Spleen (tissue), 11 donors: ENCODE measurements around the gene SLC4A7. TPM values are rescaled to one million over a fixed set of nuclear protein-coding genes. Genes with fewer than 3 reads are reported as not detected.
"Not testable (repeated sequence)": the region's sequence is repeated elsewhere in the genome, so short reads cannot be mapped to it uniquely, and the experiment has no call there.

Source experiments
- DNase-seq: peaks from one replicate; pipeline ENCODE4 v3.0.0-alpha.2; 2020
- H3K27ac ChIP-seq, 8 donors: fragments of 200-600 bp; sonication (generic) in 7 of 8; 1 replicate in 4 of 8; 2 replicates in 4 of 8; pipeline versions ENCODE4 v1.5.0 to v1.8.0; 2016 to 2021; ENCODE audit warnings: inconsistent platforms in 4 of 8, mild to moderate bottlenecking in 4 of 8, moderate library complexity in 1 of 8
- H3K27me3 ChIP-seq, 7 donors: fragments of 200-600 bp; sonication (generic) in 6 of 7; replicated peaks in 1 of 7; 1 replicate in 4 of 7; 2 replicates in 3 of 7; pipeline versions ENCODE4 v1.5.0 to v1.8.0; 2016 to 2021; ENCODE audit warnings: inconsistent platforms in 3 of 7, mild to moderate bottlenecking in 1 of 7
- H3K36me3 ChIP-seq, 6 donors: fragments of 200-600 bp; sonication (generic) in 5 of 6; 1 replicate in 4 of 6; 2 replicates in 2 of 6; pipeline versions ENCODE4 v1.5.0 to v1.8.0; 2016 to 2021; ENCODE audit warnings: inconsistent platforms in 2 of 6
- H3K4me1 ChIP-seq, 6 donors: fragments of 200-600 bp; sonication (generic) in 5 of 6; 1 replicate in 3 of 6; 2 replicates in 3 of 6; pipeline versions ENCODE4 v1.5.0 to v1.8.0; 2016 to 2021; ENCODE audit warnings: inconsistent platforms in 3 of 6
- H3K4me3 ChIP-seq, 8 donors: fragments of 200-600 bp; sonication (generic) in 7 of 8; 1 replicate in 4 of 8; 2 replicates in 4 of 8; pipeline versions ENCODE4 v1.5.0 to v1.8.0; 2016 to 2021; ENCODE audit warnings: inconsistent platforms in 4 of 8, mild to moderate bottlenecking in 4 of 8, moderate library complexity in 2 of 8
- H3K9me3 ChIP-seq, 8 donors: fragments of 200-600 bp; sonication (generic) in 7 of 8; 1 replicate in 4 of 8; 2 replicates in 4 of 8; pipeline versions ENCODE4 v1.5.0 to v1.8.0; 2016 to 2021; ENCODE audit warnings: inconsistent platforms in 4 of 8
- POLR2A ChIP-seq, 3 donors: fragments of 450-650 bp; IDR thresholded peaks; one replicate each; pipeline ENCODE4 v1.5.1; 2017; ENCODE audit warnings: antibody characterized with exemption in 3 of 3, mild to moderate bottlenecking in 1 of 3
- POLR2AphosphoS5 ChIP-seq, 3 donors: sonication (generic); formaldehyde crosslinking; IDR thresholded peaks; one replicate each; pipeline ENCODE4 v1.5.1; 2017; ENCODE audit warnings: antibody characterized with exemption in 3 of 3
- WGBS, 5 donors: extraction: QIAGEN DNeasy Blood & Tissue Kit in 3 of 5; methylation state at CpG; one replicate each; pipeline versions ENCODE4 v1.1.5 to v1.1.7; 2013 to 2018; 5-methylcytosine and 5-hydroxymethylcytosine counted together
- intact Hi-C: fragments of 100-400 bp; cut with DNase I; formaldehyde crosslinking; loops from one replicate; pipeline ENCODE4 v1.15.0; 2023; ENCODE audit warnings: low total_unique reads
- polyA plus RNA-seq, 3 donors: library from polyadenylated mRNA; stranded (reverse); fragments of 200-250 nt; gene quantifications; one replicate each; pipeline ENCODE4 v1.2.1, GENCODE V29; 2013
- total RNA-seq, 7 donors: library from RNA; depleted of rRNA in 3 of 7; stranded (reverse); fragments of >200 nt in 3 of 7; fragmentation: NEBNext Ultra II Directional in 4 of 7; extraction: Animal tissue kit (Norgen Biotek cat#: 25700) in 4 of 7; gene quantifications; one replicate each; pipeline versions ENCODE4 v1.1.0 to v1.2.1, GENCODE V29; 2016 to 2021
- TF ChIP-seq, protein P1 (sequence below), 11 experiments: fragments of 200-600 bp in 7 of 11; fragments of 450-650 bp in 4 of 11; sonication (generic) in 4 of 11; IDR thresholded peaks in 8 of 11; conservative IDR thresholded peaks in 3 of 11; 1 replicate in 7 of 11; 2 replicates in 4 of 11; pipeline versions ENCODE4 v1.4.0 to v1.8.0; 2016 to 2021; ENCODE audit warnings: antibody characterized with exemption in 11 of 11, inconsistent platforms in 4 of 11, mild to moderate bottlenecking in 1 of 11
- donor health status: healthy with polysubstance abuse.
- donor health status: DM: no; HTN: no; CAD: no; lungs with moderate emphysema.
- donor health status: DM: no; HTN: no; CAD: no.
- donor health status: Bipolar disorder and iron deficiency.
- donor health status: healthy.
- donor health status: DM: no; HTN: no; CAD: no.
- donor health status: DM: yes; HTN: yes; CAD: no.

The SLC4A7 gene
- total and polyA plus RNA-seq, 10 donors, result 5.7 to 62.3 (median 38.9) TPM

DNA sequence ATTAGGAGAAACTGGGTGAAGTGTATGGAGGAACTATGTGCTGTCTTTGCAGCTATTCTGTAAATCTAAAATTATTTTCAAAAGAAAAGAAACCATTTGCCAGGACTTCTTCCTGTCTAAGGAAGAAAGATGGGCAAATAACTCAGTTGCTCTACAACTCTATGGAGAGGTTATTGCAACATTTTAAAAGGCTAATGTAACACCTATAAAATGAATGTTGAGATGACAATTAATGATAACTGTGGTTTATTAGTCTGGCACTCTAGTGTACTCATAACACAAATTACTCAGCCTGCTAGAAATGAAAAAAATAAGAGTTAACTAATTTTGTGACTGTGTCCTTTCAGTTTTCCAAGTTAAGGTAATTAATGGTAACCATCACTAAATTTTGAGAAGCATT, 32.3 kb downstream of the SLC4A7 start:
- TF ChIP-seq POLR2A (IDR thresholded peaks at IDR 0.05), result no peak
- TF ChIP-seq, protein P1, sequence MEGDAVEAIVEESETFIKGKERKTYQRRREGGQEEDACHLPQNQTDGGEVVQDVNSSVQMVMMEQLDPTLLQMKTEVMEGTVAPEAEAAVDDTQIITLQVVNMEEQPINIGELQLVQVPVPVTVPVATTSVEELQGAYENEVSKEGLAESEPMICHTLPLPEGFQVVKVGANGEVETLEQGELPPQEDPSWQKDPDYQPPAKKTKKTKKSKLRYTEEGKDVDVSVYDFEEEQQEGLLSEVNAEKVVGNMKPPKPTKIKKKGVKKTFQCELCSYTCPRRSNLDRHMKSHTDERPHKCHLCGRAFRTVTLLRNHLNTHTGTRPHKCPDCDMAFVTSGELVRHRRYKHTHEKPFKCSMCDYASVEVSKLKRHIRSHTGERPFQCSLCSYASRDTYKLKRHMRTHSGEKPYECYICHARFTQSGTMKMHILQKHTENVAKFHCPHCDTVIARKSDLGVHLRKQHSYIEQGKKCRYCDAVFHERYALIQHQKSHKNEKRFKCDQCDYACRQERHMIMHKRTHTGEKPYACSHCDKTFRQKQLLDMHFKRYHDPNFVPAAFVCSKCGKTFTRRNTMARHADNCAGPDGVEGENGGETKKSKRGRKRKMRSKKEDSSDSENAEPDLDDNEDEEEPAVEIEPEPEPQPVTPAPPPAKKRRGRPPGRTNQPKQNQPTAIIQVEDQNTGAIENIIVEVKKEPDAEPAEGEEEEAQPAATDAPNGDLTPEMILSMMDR (IDR thresholded peaks at IDR 0.05 in 8 of 11, conservative IDR thresholded peaks at IDR 0.05 in 3 of 11), result no peak
- TF ChIP-seq POLR2AphosphoS5 (IDR thresholded peaks at IDR 0.05), result no peak
- Histone ChIP-seq H3K4me3 (no peak overlapping the region), H3K4me1 (peaks cover 0 to 56% (median 19%) of the 10 kb centered on the region in 6 donors), H3K27me3 (no peaks in the 10 kb centered on the region), H3K27ac (no peak overlapping the region), H3K9me3 (no peaks in the 10 kb centered on the region), H3K36me3 (peaks cover 0 to 23% (median 3%) of the 10 kb centered on the region in 6 donors)
- intact Hi-C loops, result loop anchor here (10.0 kb wide), 1 partner anchor 137 kb away; no protein-coding TSS in a partner anchor
- no peak for DNase-seq

GRCh38 chr3:27451251-27451650, 32.9 kb downstream of the SLC4A7 start:
- Histone ChIP-seq H3K27me3 (no peaks in the 10 kb centered on the region), H3K27ac (no peak overlapping the region), H3K4me3 (no peak overlapping the region), H3K4me1 (peaks cover 0 to 50% (median 19%) of the 10 kb centered on the region in 6 donors), H3K9me3 (no peaks in the 10 kb centered on the region), H3K36me3 (peaks cover 0 to 27% (median 3%) of the 10 kb centered on the region in 6 donors)
- TF ChIP-seq POLR2A (IDR thresholded peaks at IDR 0.05) (no peak), POLR2AphosphoS5 (IDR thresholded peaks at IDR 0.05) (no peak)
- TF ChIP-seq, protein P1 (IDR thresholded peaks at IDR 0.05 in 8 of 11, conservative IDR thresholded peaks at IDR 0.05 in 3 of 11), result no peak
- intact Hi-C loops, result loop anchor here (10.0 kb wide), 1 partner anchor 136 kb away; no protein-coding TSS in a partner anchor
- DNase-seq, result no peak

GRCh38 chr3:27449530-27450150, 34.5 kb downstream of the SLC4A7 start:
- no peak for DNase-seq
- H3K36me3 ChIP-seq, result peaks cover 0 to 40% (median 3%) of the 10 kb centered on the region in 6 donors
- intact Hi-C loops, result loop anchor here (10.0 kb wide), 1 partner anchor 135 kb away; no protein-coding TSS in a partner anchor
- WGBS, 5 donors, result 91 to 95% (median 94%) methylated on average over 2 of the region's 2 CpGs
- no peaks in the 10 kb centered on the region for H3K9me3 ChIP-seq
- TF ChIP-seq POLR2A (IDR thresholded peaks at IDR 0.05) (no peak), POLR2AphosphoS5 (IDR thresholded peaks at IDR 0.05) (no peak)
- TF ChIP-seq, protein P1 (IDR thresholded peaks at IDR 0.05 in 8 of 11, conservative IDR thresholded peaks at IDR 0.05 in 3 of 11), result no peak
- no peak overlapping the region for H3K27ac ChIP-seq
- H3K4me1 ChIP-seq, result peaks cover 0 to 35% (median 16%) of the 10 kb centered on the region in 6 donors
- H3K4me3 ChIP-seq, result no peak overlapping the region
- no peaks in the 10 kb centered on the region for H3K27me3 ChIP-seq

DNA sequence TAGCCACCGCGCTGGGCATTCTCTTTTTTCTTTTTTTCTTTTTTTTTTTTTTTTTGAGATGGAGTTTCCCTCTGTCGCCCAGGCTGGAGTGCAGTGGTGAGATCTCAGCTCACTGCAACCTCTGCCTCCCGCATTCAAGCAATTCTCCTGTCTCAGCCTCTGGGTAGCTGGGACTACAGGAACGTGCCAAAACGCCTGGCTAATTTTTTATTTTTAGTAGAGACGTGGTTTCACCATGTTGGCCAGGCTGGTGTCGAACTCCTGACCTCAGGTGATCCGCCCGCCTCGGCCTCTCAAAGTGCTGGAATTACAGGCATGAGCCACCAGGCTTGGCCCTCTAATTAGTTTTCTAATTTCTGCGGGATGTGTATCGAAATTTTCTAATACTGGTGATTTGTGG, 41.2 kb downstream of the SLC4A7 start:
- 95 to 100% (median 97%) methylated on average over 13 of the region's 13 CpGs for WGBS, 5 donors
- Histone ChIP-seq H3K36me3 (peaks cover 5 to 93% (median 25%) of the 10 kb centered on the region in 6 donors), H3K9me3 (peaks cover 5 to 26% (median 21%) of the 10 kb centered on the region in 8 donors)
- DNase-seq, H3K4me1 ChIP-seq, H3K27ac ChIP-seq, H3K27me3 ChIP-seq, H3K4me3 ChIP-seq, intact Hi-C loops: not testable (repeated sequence)

- peaks cover 5 to 99% (median 50%) of the 10 kb centered on the region in 6 donors for H3K36me3 ChIP-seq
- 96 to 98% (median 97%) methylated on average over 4 of the region's 4 CpGs for WGBS, 5 donors
Observed at GRCh38 chr3:27438352-27438751, 45.8 kb downstream of the SLC4A7 start.

More at GRCh38 chr3:27438352-27438751, 45.8 kb downstream of the SLC4A7 start:
- DNase-seq, H3K4me3 ChIP-seq, H3K4me1 ChIP-seq, H3K27ac ChIP-seq, intact Hi-C loops, H3K27me3 ChIP-seq: not testable (repeated sequence)
- H3K9me3 ChIP-seq, result peaks cover 5 to 29% (median 21%) of the 10 kb centered on the region in 8 donors
